Adipose tissue (tissue), 3 donors: ENCODE data around the gene TIMP2. TPM values are rescaled to one million over a fixed set of nuclear protein-coding genes. Genes with fewer than 3 reads are reported as not detected.
"Not testable (repeated sequence)": the region's sequence is repeated elsewhere in the genome, so short reads cannot be mapped to it uniquely, and the experiment has no call there.

Experiments used
- H3K27ac ChIP-seq: one replicate; pipeline ENCODE4 v1.5.1; 2013; ENCODE audit warnings: low read depth, low read length
- WGBS, 3 donors: extraction: QIAGEN DNeasy Blood & Tissue Kit; methylation state at CpG; one replicate each; pipeline ENCODE4 v1.1.7; 2013; 5-methylcytosine and 5-hydroxymethylcytosine counted together
- polyA plus RNA-seq, 3 donors: library from polyadenylated mRNA; stranded (reverse); fragments of 200-250 nt; gene quantifications; one replicate each; pipeline ENCODE4 v1.2.3, GENCODE V29; 2013
- donor health status: healthy with polysubstance abuse.
- donor health status: Bipolar disorder and iron deficiency.
- donor health status: healthy.

Gene TIMP2
- polyA plus RNA-seq, result 100 to 1,000 TPM in 2 of 3 donors, 10 to 100 TPM in 1; 37.2 to 127 (median 122) TPM

DNA sequence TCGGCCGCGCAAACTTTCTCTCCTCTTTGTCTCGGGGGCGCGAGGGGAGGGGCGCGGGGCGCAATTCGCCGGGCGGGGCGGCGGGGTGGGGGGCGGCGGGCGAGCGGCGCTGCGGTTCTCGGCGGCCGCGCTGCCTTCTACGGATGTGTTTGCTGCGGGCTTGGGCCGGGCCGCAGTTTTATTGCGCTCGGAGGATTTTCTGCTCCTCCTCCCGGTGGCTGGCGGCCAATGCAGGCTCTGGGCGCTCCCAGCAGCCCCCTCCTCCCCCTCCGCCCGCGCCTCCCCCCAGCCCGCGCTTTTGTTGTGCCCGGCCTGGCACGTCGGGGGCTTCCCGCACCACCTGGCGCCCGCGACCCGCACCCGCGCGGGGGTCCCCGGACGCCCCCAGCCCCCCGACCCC lies at the start of gene TIMP2:
TIMP2 (minus strand) TSS at position 154 of the 400 bp plus-strand sequence. CDS start 299 bp downstream, outside the sequence.
- WGBS, 3 donors, result 0 to 1% (median 1%) methylated on average over 30 to 48 of the region's 52 CpGs
- H3K27ac ChIP-seq, result peak within 1 kb of the TSS; percentile 83

DNA sequence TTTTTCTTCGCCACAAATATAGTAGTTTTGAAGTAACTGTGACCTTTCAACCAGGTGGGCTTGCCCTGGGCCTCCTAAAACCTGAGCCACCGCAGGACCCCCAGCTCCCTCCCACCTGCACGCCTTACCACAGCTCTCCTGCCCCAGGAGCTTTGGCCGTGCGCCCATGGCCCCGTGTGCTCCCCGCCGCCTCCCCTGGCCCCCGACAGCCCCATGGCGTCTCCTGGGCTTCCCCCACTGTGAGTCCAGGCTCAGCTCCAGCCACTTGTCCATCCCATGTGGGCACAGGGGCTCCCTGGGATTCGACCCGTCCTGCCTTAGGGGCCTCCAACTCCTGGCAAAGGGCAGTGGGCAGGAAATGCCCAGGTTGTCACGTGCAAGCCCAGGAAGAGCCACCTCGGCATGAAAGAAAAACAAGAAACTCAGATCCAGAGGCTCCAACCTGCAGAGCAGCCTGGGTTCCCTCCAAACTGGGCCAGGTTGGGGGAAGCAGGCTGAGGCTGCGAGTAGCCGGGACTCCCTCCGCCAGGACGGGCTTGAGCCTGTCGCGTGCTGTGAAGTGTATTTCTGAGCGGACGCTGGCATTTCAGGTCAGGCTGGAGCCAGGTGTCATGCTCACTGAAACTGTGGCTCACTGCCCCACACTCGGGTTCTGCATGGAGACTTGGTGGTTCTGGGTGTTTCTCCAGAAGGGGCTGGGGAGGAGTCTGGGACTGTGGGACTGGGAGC lies 48.8 kb upstream of the TIMP2 start:
- 81 to 84% (median 81%) methylated on average over 23 of the region's 23 CpGs for WGBS, 3 donors
- no peak overlapping the region for H3K27ac ChIP-seq

DNA sequence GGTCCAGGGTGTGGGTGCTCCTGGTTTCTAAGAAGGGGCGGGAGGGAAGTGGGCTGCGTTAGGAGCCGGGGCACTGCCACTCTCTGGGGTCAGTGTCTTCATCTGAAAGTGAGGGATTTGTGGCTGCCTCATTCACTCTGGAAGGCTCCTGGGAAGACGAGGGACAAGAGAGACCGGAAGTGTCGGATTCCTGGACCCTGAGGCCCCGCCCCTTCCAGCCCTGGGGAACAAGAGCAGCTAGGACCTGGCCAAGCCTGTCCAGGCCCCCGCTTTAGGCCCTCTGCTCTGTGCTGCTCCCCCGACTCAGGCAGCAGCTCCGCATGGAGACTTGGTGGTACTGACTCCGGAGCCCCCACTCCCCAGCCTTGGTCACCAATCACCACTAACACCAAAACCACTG lies 48.0 kb upstream of the TIMP2 start:
- H3K27ac ChIP-seq, result no peak overlapping the region
- 72 to 75% (median 75%) methylated on average over 11 of the region's 11 CpGs for WGBS, 3 donors

DNA sequence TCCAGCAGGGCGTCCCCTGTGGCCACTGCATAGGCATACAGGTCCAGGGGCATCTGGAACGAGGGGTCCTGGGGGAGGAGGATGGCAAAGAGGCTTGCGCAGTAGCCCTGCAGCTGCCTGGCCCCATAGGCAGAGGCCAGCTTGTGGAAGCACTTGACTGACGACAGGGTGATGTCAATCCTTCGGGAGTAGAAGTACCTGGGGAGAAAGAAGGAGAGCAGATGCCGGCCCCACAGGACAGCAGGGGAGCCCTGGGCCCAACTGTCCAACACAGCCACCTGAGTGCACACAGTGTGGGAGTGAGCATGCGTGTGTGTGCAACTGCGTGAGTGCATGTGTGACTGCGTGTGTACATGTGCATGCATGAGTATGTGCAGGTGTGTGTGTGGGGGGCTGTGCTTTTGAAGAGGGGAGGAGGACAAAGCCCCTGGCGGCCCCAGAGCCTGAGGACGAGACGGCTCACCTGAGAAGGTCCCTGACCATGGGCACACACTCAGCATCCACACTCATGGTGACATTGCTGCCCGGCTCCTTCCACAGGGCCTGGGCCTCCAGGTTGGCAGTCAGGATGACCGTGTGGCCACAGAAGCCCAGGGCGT lies 47.4 kb upstream of the TIMP2 start:
- 84 to 90% (median 85%) methylated on average over 15 of the region's 15 CpGs for WGBS, 3 donors
- no peak overlapping the region for H3K27ac ChIP-seq

DNA sequence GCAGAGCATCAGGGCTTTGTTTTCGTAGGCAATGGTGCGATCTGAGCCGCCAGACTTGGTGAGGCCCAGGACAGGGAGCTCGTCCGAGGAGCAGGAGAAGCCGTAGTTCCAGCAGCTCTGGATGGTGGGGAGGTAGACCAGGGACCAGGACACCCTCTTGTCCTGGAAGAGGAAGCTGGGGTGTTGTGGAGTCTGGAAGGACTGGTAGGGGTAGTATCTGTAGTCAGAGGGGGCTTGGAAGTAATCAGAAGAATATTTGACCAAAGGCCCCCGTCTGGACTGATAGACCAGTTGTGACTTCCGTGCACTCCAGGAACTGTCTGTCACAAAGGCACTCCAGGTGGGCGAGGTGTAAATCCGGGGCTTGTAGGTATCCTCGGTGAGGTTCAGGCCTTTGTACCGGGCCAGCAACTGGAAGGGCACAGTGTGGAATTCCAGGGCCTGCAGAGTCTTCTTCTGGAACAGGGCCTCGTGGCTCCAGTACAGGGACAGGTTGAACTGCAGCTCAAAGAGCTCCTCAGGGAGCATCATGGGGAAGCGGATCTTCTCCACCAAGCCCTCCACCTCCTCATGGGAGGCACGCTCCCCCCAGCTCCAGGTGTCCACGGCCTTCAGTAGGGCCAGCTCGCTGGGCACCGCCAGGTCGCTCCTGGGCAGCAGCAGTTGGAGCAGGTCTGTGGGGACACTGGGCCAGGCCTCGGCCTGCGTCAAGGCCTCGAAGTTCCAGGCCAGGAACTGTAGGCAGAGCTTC lies 46.7 kb upstream of the TIMP2 start:
- no peak overlapping the region for H3K27ac ChIP-seq
- WGBS, 3 donors, result 75 to 84% (median 81%) methylated on average over 22 of the region's 22 CpGs

DNA sequence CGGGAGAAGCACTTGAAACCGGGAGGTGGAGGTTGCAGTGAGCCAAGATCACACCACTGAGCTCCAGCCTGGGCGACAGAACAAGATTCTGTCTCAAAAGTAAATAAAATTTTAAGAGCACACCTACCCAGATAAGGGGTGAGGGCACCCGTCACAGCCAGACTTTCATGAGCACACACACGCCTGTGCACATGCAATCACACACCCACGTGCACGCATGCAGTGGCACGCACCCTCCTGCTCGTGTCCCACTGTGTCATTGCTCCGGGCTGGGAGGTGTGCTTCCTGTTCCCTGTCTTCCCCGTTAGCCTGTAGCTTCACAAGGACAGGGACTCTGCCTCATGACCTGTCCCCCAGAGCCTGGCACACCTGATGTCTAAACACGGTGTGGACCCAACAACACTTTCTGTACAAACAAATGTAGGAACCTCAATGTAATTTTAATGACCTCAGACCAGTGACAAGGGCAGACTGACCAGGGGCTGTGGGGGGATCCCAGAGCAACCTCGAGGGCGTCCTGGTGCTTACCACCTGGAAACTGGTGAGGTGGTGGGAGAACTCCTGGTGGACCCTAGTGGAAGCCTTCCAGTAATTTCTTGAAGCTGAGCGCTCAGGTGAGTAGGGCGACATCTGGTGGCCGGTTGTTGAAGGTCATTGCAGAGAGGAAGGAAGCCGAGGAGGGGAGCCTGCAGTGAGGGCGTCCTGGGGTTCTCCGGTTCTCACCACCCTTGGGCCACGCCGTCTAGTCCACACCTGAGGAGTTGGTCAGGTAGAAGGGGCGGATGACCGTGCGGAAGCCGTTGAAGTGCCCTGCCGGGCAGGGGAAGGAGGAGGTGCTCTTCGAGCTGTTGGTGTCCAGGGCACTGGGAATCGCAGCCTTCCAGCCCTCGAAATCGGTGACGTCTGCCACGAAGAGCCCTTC lies 45.9 kb upstream of the TIMP2 start:
- H3K27ac ChIP-seq, result no peak overlapping the region
- WGBS, 3 donors, result 28 to 44% (median 37%) methylated on average over 33 of the region's 33 CpGs

GRCh38 chr17:78969865-78970264 lies 44.7 kb upstream of the TIMP2 start:
- H3K27ac ChIP-seq, result no peak overlapping the region
- WGBS, 3 donors, result 88 to 93% (median 89%) methylated on average over 9 of the region's 9 CpGs

DNA sequence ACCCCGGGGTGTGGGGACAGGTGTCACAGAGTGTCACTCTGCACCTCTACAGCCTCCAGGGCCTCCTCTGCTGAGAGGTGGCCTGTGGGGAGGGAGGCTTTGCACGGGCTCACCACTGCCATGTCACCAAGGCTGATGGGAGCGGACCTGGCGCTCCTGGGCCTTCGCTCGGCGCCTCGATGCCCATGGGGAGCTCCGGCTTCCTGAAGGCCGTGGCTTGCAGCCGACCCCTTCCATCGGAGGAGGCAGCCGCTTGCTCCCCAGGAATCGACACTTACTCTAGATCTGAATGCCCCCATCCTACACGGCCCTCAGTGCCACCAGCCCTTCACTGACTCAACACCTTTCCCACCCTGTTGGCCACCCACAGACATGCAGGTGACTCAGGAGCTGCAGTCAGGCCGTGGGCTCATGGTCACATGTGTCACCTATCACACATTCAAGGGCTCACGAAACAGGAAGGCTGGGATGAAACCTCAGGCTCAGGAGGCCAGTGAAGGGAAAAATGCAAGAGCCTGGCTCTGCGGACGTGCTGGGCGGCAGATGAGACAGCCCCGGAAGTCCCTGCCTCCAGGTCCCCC lies 42.7 kb upstream of the TIMP2 start:
- H3K27ac ChIP-seq, result no peak overlapping the region
- 90 to 92% (median 91%) methylated on average over 21 of the region's 21 CpGs for WGBS, 3 donors

- no peak overlapping the region for H3K27ac ChIP-seq
- 83 to 88% (median 86%) methylated on average over 23 of the region's 23 CpGs for WGBS, 3 donors
Observed at GRCh38 chr17:78966910-78967600, 41.9 kb upstream of the TIMP2 start.

DNA sequence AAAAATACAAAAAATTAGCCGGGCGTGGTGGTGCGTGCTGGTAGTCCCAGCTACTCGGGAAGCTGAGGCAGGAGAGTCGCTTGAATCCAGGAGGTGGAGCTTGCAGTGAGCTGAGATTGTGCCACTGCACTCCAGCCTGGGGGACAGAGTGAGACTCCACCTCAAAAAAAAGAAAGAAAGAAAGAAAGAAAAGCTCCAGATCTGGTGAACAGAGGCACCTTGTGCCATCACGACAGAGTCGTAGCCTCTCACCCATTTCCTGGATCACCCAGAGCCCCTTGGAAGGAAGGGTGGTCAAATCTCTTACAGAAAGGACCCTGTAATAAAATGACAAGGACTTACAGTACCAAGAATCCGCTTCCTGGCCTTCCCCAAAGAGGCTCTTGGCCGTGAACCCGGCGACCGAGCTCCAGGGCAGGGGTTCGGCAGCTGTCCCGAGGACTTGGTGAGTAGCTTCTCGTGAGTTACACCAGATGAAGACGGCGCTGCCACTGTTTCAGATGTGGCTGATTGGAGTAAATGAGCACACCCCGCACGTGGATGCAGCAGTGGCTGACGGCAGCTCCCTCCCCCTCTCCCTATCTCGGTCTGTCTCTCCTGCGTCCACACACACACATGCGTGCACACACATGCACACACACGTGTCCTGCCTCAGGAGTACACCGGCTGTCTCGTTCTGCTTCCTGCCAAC lies 41.1 kb upstream of the TIMP2 start:
- H3K27ac ChIP-seq, result no peak overlapping the region

GRCh38 chr17:78965491-78965924 lies 40.3 kb upstream of the TIMP2 start:
- WGBS, 3 donors, result 60 to 86% (median 84%) methylated on average over 8 of the region's 8 CpGs
- no peak overlapping the region for H3K27ac ChIP-seq

More for the DNA sequence above, 41.1 kb upstream of the TIMP2 start:
- 76 to 86% (median 85%) methylated on average over 26 of the region's 26 CpGs for WGBS, 3 donors

DNA sequence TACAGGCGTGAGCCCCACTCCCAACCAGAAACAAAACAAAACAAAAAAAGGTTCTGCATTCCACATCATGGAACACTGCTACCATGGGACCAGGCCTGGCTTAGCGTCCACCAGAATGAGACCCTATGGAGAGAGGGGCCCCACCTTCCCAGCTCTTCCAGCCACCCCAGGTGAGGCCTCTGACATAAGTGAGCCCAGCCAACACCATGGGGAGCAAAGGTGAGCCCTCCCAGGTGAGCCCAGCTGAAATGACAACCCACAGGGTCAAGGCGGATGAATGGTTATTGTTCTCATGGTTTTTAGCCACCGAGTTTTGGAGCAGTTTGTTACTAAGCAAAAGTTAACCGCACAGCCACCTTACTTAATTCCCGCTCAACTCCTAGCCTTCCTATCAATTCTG lies 38.2 kb upstream of the TIMP2 start:
- WGBS, 3 donors, result 88 to 96% (median 94%) methylated on average over 6 of the region's 6 CpGs
- no peak overlapping the region for H3K27ac ChIP-seq

DNA sequence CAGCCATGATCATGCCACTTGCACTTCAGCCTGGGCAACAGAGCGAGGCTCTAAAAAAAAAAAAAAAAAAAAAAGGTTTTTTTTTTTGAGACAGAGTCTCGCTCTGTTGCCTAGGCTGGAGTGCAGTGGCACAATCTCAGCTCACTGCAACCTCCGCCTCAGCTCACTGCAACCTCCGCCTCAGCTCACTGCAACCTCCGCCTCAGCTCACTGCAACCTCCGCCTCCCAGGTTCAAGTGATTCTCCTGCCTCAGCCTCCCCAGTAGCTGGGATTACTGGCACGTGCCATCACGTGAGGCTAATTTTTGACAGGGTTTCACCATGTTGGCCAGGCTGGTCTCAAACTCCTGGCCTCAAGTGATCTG lies 37.8 kb upstream of the TIMP2 start:
- H3K27ac ChIP-seq, result not testable (repeated sequence)
- 88 to 97% (median 94%) methylated on average over 6 to 8 of the region's 8 CpGs for WGBS, 3 donors

GRCh38 chr17:78962345-78962983 lies 37.3 kb upstream of the TIMP2 start:
- 78 to 81% (median 80%) methylated on average over 18 to 19 of the region's 19 CpGs for WGBS, 3 donors
- H3K27ac ChIP-seq, result no peak overlapping the region

- WGBS, 3 donors, result 92 to 95% (median 94%) methylated on average over 4 of the region's 4 CpGs
- no peak overlapping the region for H3K27ac ChIP-seq
Observed at GRCh38 chr17:78961571-78961970, 36.4 kb upstream of the TIMP2 start.

- 59 to 67% (median 64%) methylated on average over 5 of the region's 5 CpGs for WGBS, 3 donors
- H3K27ac ChIP-seq, result no peak overlapping the region
Observed at GRCh38 chr17:78960928-78961327, 35.7 kb upstream of the TIMP2 start.
